Body of pancreas (tissue), 4 donors: Measurements from ENCODE around the gene RAB1B. TPM values are rescaled to one million over a fixed set of nuclear protein-coding genes. Genes with fewer than 3 reads are reported as not detected.
"Not testable (repeated sequence)": the region's sequence is repeated elsewhere in the genome, so short reads cannot be mapped to it uniquely, and the experiment has no call there.

Source experiments
- ATAC-seq: fragments of 150-250 bp; one replicate; pipeline ENCODE4 v1.9.1; 2016
- DNase-seq, 4 donors: peaks; one replicate each; pipeline ENCODE4 v3.0.0-alpha.2; 2019
- H3K27ac ChIP-seq, 4 donors: fragments of 200-600 bp; sonication (generic); 1 replicate in 3 of 4; 2 replicates in 1 of 4; pipeline versions ENCODE4 v1.5.1 to v1.6.1; 2016 to 2019; ENCODE audit warnings: mild to moderate bottlenecking in 1 of 4, mixed read lengths in 1 of 4, moderate library complexity in 1 of 4
- H3K27me3 ChIP-seq, 2 donors: fragments of 200-600 bp; sonication (generic); one replicate each; pipeline ENCODE4 v1.6.0; 2016; ENCODE audit warnings: mild to moderate bottlenecking in 1 of 2
- H3K36me3 ChIP-seq, 2 donors: fragments of 200-600 bp; sonication (generic); replicated peaks in 1 of 2; 2 replicates each; pipeline ENCODE4 v1.5.1; 2016; ENCODE audit warnings: low read depth in 2 of 2; ENCODE audit not compliant: insufficient read depth in 1 of 2
- H3K4me1 ChIP-seq: fragments of 200-600 bp; sonication (generic); one replicate; pipeline ENCODE4 v1.6.0; 2016
- H3K4me3 ChIP-seq, 2 donors: fragments of 200-600 bp; sonication (generic); 1 replicate in 1 of 2; 2 replicates in 1 of 2; pipeline ENCODE4 v1.5.1; 2016 to 2019
- H3K9me3 ChIP-seq, 3 donors: fragments of 200-600 bp; sonication (generic); 1 replicate in 2 of 3; 2 replicates in 1 of 3; pipeline ENCODE4 v1.5.1; 2016
- CTCF ChIP-seq, 7 experiments: fragments of 450-650 bp in 4 of 7; fragments of 200-600 bp in 3 of 7; sonication (generic) in 3 of 7; IDR thresholded peaks; one replicate each; pipeline ENCODE4 v1.5.1; 2016 to 2019; ENCODE audit warnings: antibody characterized with exemption in 7 of 7
- POLR2A ChIP-seq, 3 donors: fragments of 450-650 bp; IDR thresholded peaks; one replicate each; pipeline ENCODE4 v1.6.1; 2016; ENCODE audit warnings: antibody characterized with exemption in 3 of 3, mild to moderate bottlenecking in 2 of 3
- WGBS, 2 donors: methylation state at CpG; one replicate each; pipeline ENCODE4 v1.1.5; 2017; 5-methylcytosine and 5-hydroxymethylcytosine counted together
- intact Hi-C: fragments of 100-400 bp; cut with DNase I; formaldehyde crosslinking; loops from one replicate; pipeline ENCODE4 v1.15.1; 2023
- total RNA-seq, 2 donors: library from RNA; depleted of rRNA; stranded (reverse); fragments of >200 nt; gene quantifications; one replicate each; pipeline ENCODE4 v1.1.0, GENCODE V29; 2016

RAB1B gene
- total RNA-seq, 2 donors from 2014 or later, result 67.7 to 74.5 TPM

- TF ChIP-seq POLR2A (IDR thresholded peaks at IDR 0.05) (no peak), CTCF (IDR thresholded peaks at IDR 0.05) (no peak)
- WGBS, 2 donors, result 52 to 65% methylated on average over 3 of the region's 3 CpGs
- H3K9me3 ChIP-seq, result no peaks in the 10 kb centered on the region
- no peak overlapping the region for H3K27ac ChIP-seq
- H3K27me3 ChIP-seq, result no peaks in the 10 kb centered on the region
- ATAC-seq (no peak), DNase-seq (no peak)
- H3K4me3 ChIP-seq, result no peak overlapping the region
- H3K36me3 ChIP-seq, result no peaks in the 10 kb centered on the region
- peaks cover 21% of the 10 kb centered on the region for H3K4me1 ChIP-seq
- intact Hi-C loops, result no loop called here
These were observed 41.0 kb downstream of the RAB1B start for GRCh38 chr11:66309475-66309874.

- DNase-seq (no peak), ATAC-seq (no peak)
- 58% methylated on average over 8 of the region's 8 CpGs for WGBS, 2 donors
- Histone ChIP-seq H3K27me3 (no peaks in the 10 kb centered on the region), H3K36me3 (no peaks in the 10 kb centered on the region), H3K4me3 (no peak overlapping the region), H3K4me1 (peaks cover 21% of the 10 kb centered on the region), H3K27ac (no peak overlapping the region), H3K9me3 (no peaks in the 10 kb centered on the region)
- intact Hi-C loops, result no loop called here
- TF ChIP-seq POLR2A (IDR thresholded peaks at IDR 0.05) (no peak), CTCF (IDR thresholded peaks at IDR 0.05) (no peak)
These were observed 41.9 kb downstream of the RAB1B start for GRCh38 chr11:66310324-66310723.

- 83 to 88% methylated on average over 18 of the region's 18 CpGs for WGBS, 2 donors
- H3K27ac ChIP-seq, H3K36me3 ChIP-seq, H3K4me3 ChIP-seq, DNase-seq, ATAC-seq, H3K27me3 ChIP-seq, intact Hi-C loops, H3K9me3 ChIP-seq: not testable (repeated sequence)
- H3K4me1 ChIP-seq, result peaks cover 21% of the 10 kb centered on the region
These were observed 42.5 kb downstream of the RAB1B start for GRCh38 chr11:66310803-66311440.

GRCh38 chr11:66311470-66311964, 43.1 kb downstream of the RAB1B start:
- no peak for DNase-seq
- ATAC-seq, result no peak
- peak overlapping the region; percentile 70 to 92 (median 78) for H3K27ac ChIP-seq
- no peaks in the 10 kb centered on the region for H3K27me3 ChIP-seq
- H3K9me3 ChIP-seq, result no peaks in the 10 kb centered on the region
- no peak overlapping the region for H3K4me3 ChIP-seq
- H3K36me3 ChIP-seq, result no peaks in the 10 kb centered on the region
- H3K4me1 ChIP-seq, result peaks cover 21% of the 10 kb centered on the region
- 20 to 31% methylated on average over 9 to 26 of the region's 26 CpGs for WGBS, 2 donors
- TF ChIP-seq CTCF (IDR thresholded peaks at IDR 0.05), result peak in 1 of 7 experiments; percentile 89
- no peak for TF ChIP-seq POLR2A (IDR thresholded peaks at IDR 0.05)
- intact Hi-C loops, result no loop called here

- DNase-seq, result peak; percentile 92 to 97 (median 94)
- Histone ChIP-seq H3K27me3 (no peaks in the 10 kb centered on the region), H3K4me3 (peak overlapping the region in 1 of 2 donors; percentile 27), H3K4me1 (peaks cover 21% of the 10 kb centered on the region), H3K27ac (peak overlapping the region; percentile 70 to 92 (median 78)), H3K9me3 (no peaks in the 10 kb centered on the region), H3K36me3 (no peaks in the 10 kb centered on the region)
- TF ChIP-seq POLR2A (IDR thresholded peaks at IDR 0.05) (peak in 2 of 3 donors; percentile 23 to 49), CTCF (IDR thresholded peaks at IDR 0.05) (peak in 6 of 7 experiments; percentile 79 to 97 (median 89))
- 0 to 1% methylated on average over 29 to 44 of the region's 44 CpGs for WGBS, 2 donors
- ATAC-seq, result peak; percentile 80
- intact Hi-C loops, result no loop called here
These were observed 43.6 kb downstream of the RAB1B start for GRCh38 chr11:66311965-66312548.
